ENCODE measurements around the gene NCAPH2.
A peak's percentile ranks its signal among the peaks of the same experiment; 100 is the strongest.
"Not testable (repeated sequence)": the region's sequence is repeated elsewhere in the genome, so short reads cannot be mapped to it uniquely, and the experiment has no call there.

The NCAPH2 gene

GRCh38 chr22:50530877-50531545, 23.0 kb downstream of the NCAPH2 start:
- DNase-seq (ENCODE audit: low spot score): no peak

DNA sequence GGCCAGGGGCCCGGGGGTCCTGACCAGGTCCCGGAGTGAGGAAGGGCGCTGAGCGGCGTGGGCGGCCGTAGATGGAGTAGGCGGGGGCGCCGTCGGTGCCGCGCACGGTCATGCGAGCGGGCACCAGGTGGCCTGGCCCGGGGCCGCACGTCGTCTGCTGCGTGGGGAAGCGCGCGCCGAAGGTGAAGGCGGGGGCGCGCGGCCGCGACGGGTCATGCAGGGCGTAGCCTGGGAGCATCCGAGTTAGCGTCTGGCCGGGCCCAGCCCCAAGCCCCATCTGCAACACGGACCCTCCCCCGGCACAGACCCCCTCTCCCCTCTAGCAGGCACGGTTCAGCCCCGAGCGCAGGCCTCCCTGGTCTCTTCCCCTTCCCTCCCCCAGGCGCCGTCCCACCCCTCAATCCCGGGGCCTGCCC, 23.5 kb downstream of the NCAPH2 start:
- no peak for DNase-seq (ENCODE audit: low spot score)

DNA sequence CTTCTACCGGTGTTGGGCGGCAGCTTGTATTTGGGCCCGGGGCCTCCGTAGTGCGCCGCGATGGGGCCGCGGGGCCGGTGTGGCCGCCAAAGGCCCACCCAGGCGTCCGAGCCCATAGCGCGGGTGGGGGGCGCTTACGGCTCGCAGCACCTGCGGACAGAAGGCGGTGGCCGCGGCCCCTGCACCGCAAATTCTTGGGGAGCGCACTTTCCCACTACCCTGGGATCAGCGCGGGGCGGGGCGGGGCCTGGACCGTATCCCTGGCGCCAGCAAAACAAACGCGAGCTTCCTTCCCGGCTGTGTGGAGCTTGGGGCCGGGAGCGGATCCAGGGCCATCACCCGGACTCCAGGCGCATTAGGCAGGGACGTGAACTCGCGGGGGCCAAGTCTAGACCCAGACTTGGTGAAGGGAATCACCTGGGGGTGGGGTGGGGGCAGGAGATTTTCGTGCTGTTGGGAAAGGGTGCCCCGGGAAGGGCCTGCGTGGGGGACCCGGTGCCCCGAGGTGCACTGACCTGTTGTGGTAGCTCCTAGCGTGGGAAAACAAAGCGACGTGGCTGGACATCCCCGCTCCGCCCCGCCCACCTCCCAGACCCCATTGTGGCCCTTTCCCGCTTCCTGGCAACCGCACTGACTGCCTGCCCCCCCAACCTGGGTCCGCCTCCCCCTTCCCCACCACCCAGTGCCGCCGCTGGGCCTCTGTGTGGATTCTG, 24.1 kb downstream of the NCAPH2 start:
- DNase-seq (ENCODE audit: low spot score): peak; percentile 79

- DNase-seq (ENCODE audit: low spot score): no peak
These were observed 25.1 kb downstream of the NCAPH2 start for GRCh38 chr22:50532824-50533796.

GRCh38 chr22:50533856-50534711, 26.1 kb downstream of the NCAPH2 start:
- not testable (repeated sequence) for DNase-seq (ENCODE audit: low spot score)

DNA sequence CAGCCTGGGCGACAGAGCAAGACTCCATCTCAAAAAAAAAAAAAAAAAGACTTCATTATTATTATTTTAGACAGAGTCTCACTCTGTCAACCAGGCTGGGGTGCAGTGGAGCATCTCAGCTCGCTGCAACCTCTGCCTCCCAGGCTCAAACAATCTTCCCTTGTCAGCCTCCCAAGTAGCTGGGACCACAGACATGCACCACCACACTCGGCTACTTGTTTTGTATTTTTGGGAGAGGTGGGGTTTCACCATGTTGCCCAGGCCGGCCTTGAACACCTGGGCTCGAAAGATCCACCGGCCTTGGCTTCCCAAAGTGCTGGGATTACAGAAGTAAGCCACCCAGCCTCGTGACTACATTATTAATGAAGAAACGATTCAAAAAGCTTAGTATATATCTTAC, 27.1 kb downstream of the NCAPH2 start:
- no peak for DNase-seq (ENCODE audit: low spot score)

DNA sequence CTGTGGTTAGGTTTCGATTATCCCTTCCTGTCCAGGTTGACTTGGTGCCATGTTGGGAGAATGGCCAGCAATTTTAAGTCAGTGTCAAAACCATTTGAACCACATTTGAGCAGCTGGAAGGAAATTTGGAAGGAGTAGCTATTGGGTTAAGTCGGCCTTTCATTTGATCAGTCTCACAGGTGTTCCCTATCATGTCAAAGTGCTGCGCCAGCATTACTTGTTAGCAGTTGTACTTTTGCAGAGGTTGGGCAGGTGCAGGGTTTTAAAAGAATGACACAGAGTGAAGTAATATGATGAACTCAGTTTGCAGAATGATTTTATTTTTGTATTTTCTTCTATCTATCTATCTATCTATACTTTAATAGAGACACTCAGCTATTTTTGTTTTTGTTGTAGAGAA, 28.2 kb downstream of the NCAPH2 start:
- DNase-seq (ENCODE audit: low spot score): no peak

DNA sequence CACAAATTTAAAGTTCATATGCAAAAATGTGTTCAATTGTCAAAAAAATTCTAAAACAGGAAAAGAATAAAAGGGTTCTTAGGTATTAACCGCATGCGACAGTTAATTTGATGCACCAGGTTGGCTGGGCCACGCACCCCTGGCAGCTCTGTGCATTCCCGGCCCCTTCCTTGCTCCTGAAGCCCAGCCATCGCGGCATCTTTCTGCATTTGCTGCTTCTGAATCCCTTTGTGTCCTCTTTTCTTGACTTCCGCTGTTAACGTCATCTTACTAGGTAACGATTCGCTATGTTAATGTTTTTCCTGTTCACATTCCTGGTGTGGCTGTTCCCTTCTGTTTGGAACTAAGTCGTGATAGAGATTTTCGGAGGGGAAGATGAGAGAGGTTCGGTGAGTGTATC, 29.7 kb downstream of the NCAPH2 start:
- no peak for DNase-seq (ENCODE audit: low spot score)

- DNase-seq (ENCODE audit: low spot score): no peak
These were observed 32.4 kb downstream of the NCAPH2 start for GRCh38 chr22:50540381-50540780.

GRCh38 chr22:50541667-50542026, 33.6 kb downstream of the NCAPH2 start:
- not testable (repeated sequence) for DNase-seq (ENCODE audit: low spot score)

GRCh38 chr22:50542416-50542927, 34.4 kb downstream of the NCAPH2 start:
- no peak for DNase-seq (ENCODE audit: low spot score)

DNA sequence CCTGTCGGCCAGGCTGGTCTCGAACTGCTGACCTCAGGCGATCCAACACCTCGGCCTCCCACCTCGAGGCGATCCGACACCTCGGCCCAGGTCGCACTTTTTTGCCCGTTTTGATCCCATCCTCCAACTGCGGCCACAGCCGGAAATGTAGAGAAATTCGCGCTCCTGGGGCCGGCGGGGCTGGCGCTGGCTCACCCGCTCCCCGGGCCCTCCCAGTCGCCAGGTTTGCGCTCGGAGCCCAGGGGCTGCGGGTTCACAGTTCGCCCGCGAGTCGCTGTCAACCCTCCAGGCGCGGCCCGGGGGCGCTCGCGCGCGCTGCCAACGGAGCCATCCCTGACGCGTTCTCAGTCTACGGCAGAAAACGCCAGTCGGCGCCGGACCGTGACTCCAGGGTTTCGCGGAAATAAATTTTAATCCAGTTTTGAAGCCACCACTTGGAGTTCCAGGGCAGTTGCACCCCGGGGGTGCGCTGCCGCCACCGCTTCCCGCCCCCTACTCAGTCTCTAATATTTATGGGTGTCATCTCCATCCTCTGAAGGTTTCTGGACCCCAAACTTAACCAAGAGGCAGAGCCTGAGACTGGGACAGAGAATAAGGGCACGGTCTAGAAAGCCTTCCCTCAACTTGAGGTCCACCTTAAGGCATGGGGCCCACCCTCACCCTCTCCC, 36.2 kb downstream of the NCAPH2 start:
- DNase-seq (ENCODE audit: low spot score): peak; percentile 94

DNA sequence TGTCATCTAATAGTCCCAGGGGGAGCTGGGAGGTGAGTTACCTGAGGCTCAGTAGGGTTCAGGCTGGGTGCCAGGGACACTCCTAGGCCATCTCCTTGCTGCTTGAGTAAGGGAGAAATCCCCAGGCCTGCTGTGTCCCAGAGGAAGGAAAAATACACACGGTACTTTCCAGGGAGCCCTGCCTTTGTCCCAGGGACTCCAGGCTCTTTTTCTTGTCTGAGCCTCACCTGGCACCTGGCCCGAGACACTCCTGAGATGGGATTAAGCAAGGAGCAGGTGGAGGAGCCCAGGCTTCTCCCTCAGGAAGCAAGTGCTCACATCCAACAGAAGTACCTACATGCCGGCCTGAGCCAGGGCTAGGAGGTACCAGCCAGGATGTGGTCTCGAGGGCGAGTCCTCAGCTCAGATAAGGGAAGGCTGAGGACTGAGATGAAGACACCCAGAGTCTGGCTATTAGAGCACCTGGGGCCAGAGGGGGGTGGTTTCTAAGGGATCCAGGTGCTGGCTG, 36.8 kb downstream of the NCAPH2 start:
- no peak for DNase-seq (ENCODE audit: low spot score)

DNA sequence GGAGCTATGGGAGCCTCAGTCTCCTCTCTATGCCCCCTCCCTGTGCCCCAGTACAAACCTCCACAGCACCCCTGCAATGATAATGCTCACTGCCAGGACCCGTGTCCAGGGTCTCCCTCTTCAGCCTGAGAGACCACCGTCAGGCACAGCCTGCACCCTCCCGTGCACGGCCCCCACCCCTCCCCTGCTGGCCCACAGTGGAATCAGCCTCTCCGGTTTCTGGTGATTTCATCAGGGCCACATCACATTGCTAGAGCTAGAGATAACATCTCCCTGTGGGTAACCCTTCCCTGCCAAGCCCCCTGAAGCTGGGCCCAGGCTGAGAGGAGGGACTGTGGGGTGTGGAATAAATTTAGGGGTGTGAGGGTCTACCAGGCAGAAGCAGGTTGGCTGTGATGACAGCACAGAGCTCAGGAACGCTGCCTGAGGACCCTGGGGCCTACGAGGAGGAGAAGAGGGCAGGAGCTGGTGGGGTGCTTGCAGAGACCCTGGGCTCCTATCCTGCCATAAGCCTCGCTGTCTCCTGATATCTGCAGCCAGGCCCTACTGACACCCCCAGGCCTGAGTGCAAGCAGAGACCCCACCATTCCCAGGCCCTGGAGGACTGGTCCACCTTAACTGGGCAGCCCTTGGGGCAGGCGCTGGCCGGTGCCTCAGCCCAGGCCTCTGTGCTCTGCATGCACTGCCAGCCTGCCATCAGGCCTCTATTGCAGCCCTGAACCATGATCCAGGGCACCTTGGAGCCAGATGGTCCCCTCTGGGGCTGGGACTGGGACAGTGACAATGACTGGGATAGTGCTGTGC, 37.7 kb downstream of the NCAPH2 start, which contains the start of gene KLHDC7B:
Gene KLHDC7B, plus strand, starts transcription at position 378 of the 804 bp plus-strand sequence. Its CDS starts 345 bp downstream, at position 723.
- peak; percentile 79 for DNase-seq (ENCODE audit: low spot score)

GRCh38 chr22:50546326-50547262, 38.6 kb downstream of the NCAPH2 start:
- DNase-seq (ENCODE audit: low spot score): no peak

GRCh38 chr22:50547263-50547985, 39.4 kb downstream of the NCAPH2 start:
- DNase-seq (ENCODE audit: low spot score): no peak

DNA sequence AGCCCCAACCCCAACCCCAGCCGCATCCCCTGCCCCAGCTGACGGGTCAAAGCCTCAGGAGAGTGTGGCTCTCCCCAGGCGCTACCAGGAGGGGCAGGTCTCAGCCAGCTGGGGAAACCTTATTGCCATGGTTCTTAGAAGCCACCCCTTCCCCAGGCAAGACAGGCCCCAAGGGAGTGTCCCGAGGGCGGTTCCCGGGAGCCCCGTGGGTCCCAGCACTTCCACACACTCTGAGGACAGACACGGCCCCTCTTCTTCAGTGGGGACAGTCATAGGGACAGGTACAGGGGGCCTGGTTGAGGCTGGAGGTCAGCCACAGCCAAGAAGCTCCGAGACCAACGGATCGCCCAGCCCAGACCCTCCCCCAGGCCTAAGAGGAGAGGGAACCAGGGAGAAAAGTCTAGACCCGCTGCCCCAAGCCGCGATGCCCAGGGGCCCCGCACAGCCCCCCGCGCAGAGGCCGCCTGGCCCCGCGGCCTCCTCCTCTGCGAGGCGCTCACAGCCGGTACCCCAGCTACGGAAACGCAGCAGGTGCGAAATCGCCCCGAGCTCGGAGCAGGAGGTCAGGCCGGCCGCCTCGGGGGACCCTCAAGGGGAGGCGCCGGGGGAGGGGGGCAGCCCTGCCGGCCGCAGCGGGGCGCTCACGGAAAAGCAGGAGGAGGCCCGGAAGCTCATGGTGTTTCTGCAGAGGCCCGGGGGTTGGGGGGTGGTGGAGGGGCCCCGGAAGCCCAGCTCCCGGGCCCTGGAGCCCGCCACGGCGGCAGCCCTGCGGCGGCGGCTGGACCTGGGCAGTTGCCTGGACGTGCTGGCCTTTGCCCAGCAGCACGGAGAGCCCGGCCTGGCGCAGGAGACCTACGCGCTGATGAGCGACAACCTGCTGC, 40.3 kb downstream of the NCAPH2 start:
- DNase-seq (ENCODE audit: low spot score): no peak

Measured in HuH-7 (cell line).